ENCODE results near the gene IL22.

IL22 gene

GRCh38 chr12:68253504-68253903, at the start of gene IL22:
IL22 (minus strand) TSS chr12:68253604; CDS start chr12:68253448, 156 bp downstream.
- no peak within 1 kb of the TSS for H3K27ac ChIP-seq
- no peaks in the 10 kb centered on the region for H3K79me2 ChIP-seq
- no peaks in the 10 kb centered on the region for H3K9me3 ChIP-seq (ENCODE audit: control insufficient read depth, low read length)
- H3K27me3 ChIP-seq (ENCODE audit: control insufficient read depth, insufficient read depth, low read length): no peaks in the 10 kb centered on the region
- no peak within 1 kb of the TSS for H3K4me2 ChIP-seq (ENCODE audit: low read length)
- no peaks in the 10 kb centered on the region for H3K36me3 ChIP-seq (ENCODE audit: control insufficient read depth, insufficient read depth, low read length)
- no peak within 1 kb of the TSS for H2AFZ ChIP-seq
- no peak for TF ChIP-seq CTCF (IDR thresholded peaks at IDR 0.05)
- no peak within 1 kb of the TSS for H3K9ac ChIP-seq
- no peaks in the 10 kb centered on the region for H3K4me1 ChIP-seq
- H3K4me3 ChIP-seq (ENCODE audit: low read depth, low read length): no peak within 1 kb of the TSS

- no peak for TF ChIP-seq CTCF (IDR thresholded peaks at IDR 0.05)
- Histone ChIP-seq H3K4me1 (no peaks in the 10 kb centered on the region), H3K36me3 (ENCODE audit: control insufficient read depth, insufficient read depth, low read length) (peaks cover 2% of the 10 kb centered on the region)
Measured at GRCh38 chr12:68297929-68298328, 44.5 kb upstream of the IL22 start.

GRCh38 chr12:68294251-68294650, 40.8 kb upstream of the IL22 start:
- Histone ChIP-seq H3K9ac (no peak overlapping the region), H3K4me3 (ENCODE audit: low read depth, low read length) (no peak overlapping the region), H3K4me2 (ENCODE audit: low read length) (no peak overlapping the region), H3K27ac (no peak overlapping the region), H3K9me3 (ENCODE audit: control insufficient read depth, low read length) (no peaks in the 10 kb centered on the region), H3K36me3 (ENCODE audit: control insufficient read depth, insufficient read depth, low read length) (peaks cover 2% of the 10 kb centered on the region), H2AFZ (no peak overlapping the region), H3K27me3 (ENCODE audit: control insufficient read depth, insufficient read depth, low read length) (no peaks in the 10 kb centered on the region), H3K4me1 (peaks cover 3% of the 10 kb centered on the region), H3K79me2 (no peaks in the 10 kb centered on the region)
- no peak for TF ChIP-seq CTCF (IDR thresholded peaks at IDR 0.05)

More at GRCh38 chr12:68297929-68298328, 44.5 kb upstream of the IL22 start:
- H3K27me3 ChIP-seq (ENCODE audit: control insufficient read depth, insufficient read depth, low read length): no peaks in the 10 kb centered on the region
- H3K27ac ChIP-seq: no peak overlapping the region
- H3K4me3 ChIP-seq (ENCODE audit: low read depth, low read length): no peak overlapping the region
- H3K79me2 ChIP-seq: no peaks in the 10 kb centered on the region
- no peak overlapping the region for H3K4me2 ChIP-seq (ENCODE audit: low read length)
- no peak overlapping the region for H3K9ac ChIP-seq
- no peak overlapping the region for H2AFZ ChIP-seq
- no peaks in the 10 kb centered on the region for H3K9me3 ChIP-seq (ENCODE audit: control insufficient read depth, low read length)

- H3K27me3 ChIP-seq (ENCODE audit: control insufficient read depth, insufficient read depth, low read length): no peaks in the 10 kb centered on the region
- H3K79me2 ChIP-seq: no peaks in the 10 kb centered on the region
- no peak overlapping the region for H2AFZ ChIP-seq
- H3K27ac ChIP-seq: no peak overlapping the region
- H3K4me3 ChIP-seq (ENCODE audit: low read depth, low read length): no peak overlapping the region
- peaks cover 2% of the 10 kb centered on the region for H3K36me3 ChIP-seq (ENCODE audit: control insufficient read depth, insufficient read depth, low read length)
- H3K4me2 ChIP-seq (ENCODE audit: low read length): no peak overlapping the region
- no peaks in the 10 kb centered on the region for H3K9me3 ChIP-seq (ENCODE audit: control insufficient read depth, low read length)
- no peak for TF ChIP-seq CTCF (IDR thresholded peaks at IDR 0.05)
- H3K4me1 ChIP-seq: peaks cover 3% of the 10 kb centered on the region
- no peak overlapping the region for H3K9ac ChIP-seq
Measured at GRCh38 chr12:68293347-68293746, 39.9 kb upstream of the IL22 start.

- Histone ChIP-seq H3K4me1 (peaks cover 3% of the 10 kb centered on the region), H3K36me3 (ENCODE audit: control insufficient read depth, insufficient read depth, low read length) (peaks cover 2% of the 10 kb centered on the region), H3K79me2 (no peaks in the 10 kb centered on the region), H2AFZ (no peak overlapping the region), H3K4me3 (ENCODE audit: low read depth, low read length) (no peak overlapping the region), H3K27me3 (ENCODE audit: control insufficient read depth, insufficient read depth, low read length) (no peaks in the 10 kb centered on the region), H3K9ac (no peak overlapping the region), H3K27ac (no peak overlapping the region), H3K4me2 (ENCODE audit: low read length) (no peak overlapping the region), H3K9me3 (ENCODE audit: control insufficient read depth, low read length) (no peaks in the 10 kb centered on the region)
- no peak for TF ChIP-seq CTCF (IDR thresholded peaks at IDR 0.05)
Measured at GRCh38 chr12:68292151-68292943, 38.9 kb upstream of the IL22 start.

Measured in parathyroid adenoma (tissue), 2 donors.